Measurements from ENCODE around the gene TP53INP2.
"Not testable (repeated sequence)": the region's sequence is repeated elsewhere in the genome, so short reads cannot be mapped to it uniquely, and the experiment has no call there.

The TP53INP2 gene, protein sequence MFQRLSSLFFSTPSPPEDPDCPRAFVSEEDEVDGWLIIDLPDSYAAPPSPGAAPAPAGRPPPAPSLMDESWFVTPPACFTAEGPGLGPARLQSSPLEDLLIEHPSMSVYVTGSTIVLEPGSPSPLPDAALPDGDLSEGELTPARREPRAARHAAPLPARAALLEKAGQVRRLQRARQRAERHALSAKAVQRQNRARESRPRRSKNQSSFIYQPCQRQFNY

DNA sequence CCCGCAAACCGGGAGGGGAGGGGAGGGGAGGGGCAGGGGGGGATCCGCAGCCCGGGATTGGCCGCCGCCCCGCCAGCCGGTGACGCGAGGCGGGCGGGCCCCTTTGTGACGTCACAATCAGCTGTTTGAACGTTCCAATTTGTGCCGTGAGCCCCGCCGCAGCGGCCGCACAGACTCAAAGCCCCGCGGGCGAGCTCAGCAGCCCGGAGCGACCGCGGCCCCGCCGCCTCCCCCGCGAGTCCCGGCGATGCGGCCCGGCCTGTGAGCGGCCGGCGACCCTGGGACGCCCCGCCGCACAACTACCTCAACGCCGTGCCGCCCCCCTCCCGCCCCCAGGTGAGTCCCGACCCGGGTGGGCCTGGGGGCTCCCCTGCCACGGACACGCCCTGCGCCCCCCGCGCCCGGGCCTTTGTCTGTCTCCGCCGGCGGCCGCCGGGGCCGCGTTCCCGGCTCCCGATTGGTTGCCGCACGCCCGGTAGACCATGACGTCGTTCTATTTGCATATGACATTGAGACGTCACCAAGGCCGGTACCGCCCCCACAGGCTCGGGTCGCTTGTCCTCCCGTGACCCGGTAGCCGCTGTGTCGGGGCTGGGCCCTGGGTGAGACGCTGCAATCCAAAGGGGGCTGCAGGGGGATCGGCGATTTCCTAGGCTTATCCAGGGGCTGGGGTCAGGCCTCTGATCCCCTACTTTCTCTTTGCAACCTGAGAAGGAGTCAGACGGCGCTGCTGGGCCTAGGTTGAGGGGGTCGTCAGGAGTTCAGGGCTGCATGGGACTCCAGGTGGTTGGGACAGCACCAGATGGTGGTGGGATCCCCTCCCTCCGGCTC lies at the start of gene TP53INP2:
TP53INP2 (plus strand) TSS at position 168 of the 831 bp plus-strand sequence. CDS start 4,396 bp downstream, outside the sequence.
- DNase-seq (ENCODE audit: low spot score), result peak; percentile 89

GRCh38 chr20:34658654-34659053 lies 45.5 kb upstream of the TP53INP2 start:
- not testable (repeated sequence) for DNase-seq (ENCODE audit: low spot score)

GRCh38 chr20:34661811-34662210 lies 42.3 kb upstream of the TP53INP2 start:
- DNase-seq (ENCODE audit: low spot score), result not testable (repeated sequence)

GRCh38 chr20:34663213-34663943 lies 40.8 kb upstream of the TP53INP2 start:
- DNase-seq (ENCODE audit: low spot score), result no peak

DNA sequence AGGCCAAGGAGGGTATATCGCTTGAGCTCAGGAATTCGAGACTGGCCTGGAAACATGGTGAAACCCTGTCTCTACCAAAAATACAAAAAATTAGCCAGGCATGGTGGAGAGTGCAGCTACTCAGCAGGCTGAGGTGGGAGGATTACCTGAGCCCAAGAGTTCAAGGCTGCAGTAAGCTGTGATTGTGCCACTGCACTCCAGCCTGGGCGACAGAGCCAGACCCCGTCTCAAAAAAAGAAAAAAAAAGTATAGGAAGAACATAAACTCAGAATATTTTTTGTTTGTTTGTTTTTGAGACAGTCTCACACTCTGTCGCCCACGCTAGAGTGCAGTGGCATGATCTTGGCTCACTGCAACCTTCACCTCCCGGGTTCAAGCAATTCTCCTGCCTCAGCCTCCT lies 39.4 kb upstream of the TP53INP2 start:
- not testable (repeated sequence) for DNase-seq (ENCODE audit: low spot score)

DNA sequence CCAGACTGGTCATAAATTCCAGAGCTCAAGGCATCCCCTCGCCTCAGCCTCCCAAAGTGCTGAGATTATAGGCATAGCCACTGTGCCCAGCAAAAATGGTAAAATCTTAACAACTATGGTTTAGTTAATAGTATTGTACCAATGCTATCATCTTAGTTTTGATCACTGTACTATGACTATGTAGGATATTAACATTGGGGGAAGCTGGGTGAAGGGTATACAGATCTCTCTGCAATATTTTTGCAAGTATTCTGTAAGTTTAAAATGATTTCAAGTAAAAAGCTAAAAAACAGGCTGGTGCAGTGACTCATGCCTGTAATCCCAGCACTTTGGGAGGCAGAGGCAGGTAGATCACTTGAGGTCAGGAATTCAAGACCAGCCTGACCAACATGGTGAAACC lies 35.0 kb upstream of the TP53INP2 start:
- DNase-seq (ENCODE audit: low spot score), result no peak

DNA sequence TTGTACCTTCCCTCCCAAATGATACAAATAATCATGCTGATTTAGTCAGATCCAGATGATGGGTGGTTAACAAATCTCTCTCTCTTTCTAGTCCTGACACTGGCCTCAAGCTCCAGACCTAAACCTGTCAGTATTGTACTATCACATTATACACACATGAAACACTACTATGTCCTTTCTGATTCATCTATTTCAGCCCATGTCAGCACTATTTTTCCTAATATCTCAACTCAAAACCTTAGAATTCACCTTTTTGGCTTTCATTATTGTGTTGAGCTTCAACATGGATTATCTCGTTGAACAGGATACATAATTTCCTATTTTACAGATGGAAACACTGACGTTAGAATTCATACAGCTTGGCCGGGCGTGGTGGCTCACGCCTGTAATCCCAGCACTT lies 30.7 kb upstream of the TP53INP2 start:
- DNase-seq (ENCODE audit: low spot score), result no peak

DNA sequence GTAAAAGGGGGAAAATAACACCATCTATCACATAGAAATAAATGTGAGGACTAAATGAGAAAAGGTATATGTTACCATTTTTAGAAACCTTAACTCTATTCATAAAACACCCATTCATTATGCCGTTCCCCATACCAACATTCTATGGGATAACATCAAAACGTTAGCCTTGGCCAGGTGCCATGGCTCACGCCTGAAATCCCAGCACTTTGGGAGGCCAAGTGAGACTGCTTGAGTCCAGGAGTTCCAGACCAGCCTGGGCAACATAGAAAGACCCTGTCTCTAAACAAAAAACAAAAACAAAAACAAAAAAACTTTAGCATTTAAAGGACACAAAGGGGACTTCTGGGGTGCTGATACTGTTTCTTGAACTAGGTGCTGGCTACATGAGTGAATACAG lies 28.6 kb upstream of the TP53INP2 start:
- no peak for DNase-seq (ENCODE audit: low spot score)

DNA sequence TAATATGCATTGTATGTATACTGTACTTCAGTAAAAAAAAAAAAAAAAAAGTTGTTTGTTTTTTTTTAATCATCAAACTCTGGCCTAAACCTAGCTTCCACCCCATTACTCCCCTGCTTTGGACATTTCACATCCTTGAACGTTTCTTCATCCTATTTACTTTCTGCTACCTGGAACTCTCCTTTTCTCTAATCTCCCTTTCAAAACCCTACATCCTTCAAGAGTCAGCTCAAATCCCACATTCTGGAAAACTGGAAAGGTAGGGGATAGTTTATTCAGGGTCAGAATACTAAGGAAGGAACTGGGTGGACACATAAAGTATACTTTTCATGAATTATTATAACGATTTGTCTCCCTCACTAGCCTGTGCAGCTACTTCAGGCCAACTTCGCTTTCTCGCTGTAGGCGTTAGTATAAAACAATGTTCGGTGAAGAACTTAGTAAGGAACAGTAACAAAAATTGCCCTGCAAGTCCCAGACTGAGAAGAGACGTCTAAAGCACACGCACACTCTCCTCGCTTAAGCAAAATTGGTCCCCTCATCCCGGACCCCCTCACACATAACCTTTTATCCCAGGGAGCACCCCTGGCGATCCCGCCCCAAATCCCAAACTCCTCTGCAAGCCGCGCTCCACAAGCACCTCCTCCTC lies 28.0 kb upstream of the TP53INP2 start:
- no peak for DNase-seq (ENCODE audit: low spot score)

- peak; percentile 95 for DNase-seq (ENCODE audit: low spot score)
These were observed 27.3 kb upstream of the TP53INP2 start, which contains the start of gene PIGU for GRCh38 chr20:34676642-34677373. Gene PIGU (minus strand): TSS chr20:34677092. CDS start chr20:34677085, 7 bp downstream.

DNA sequence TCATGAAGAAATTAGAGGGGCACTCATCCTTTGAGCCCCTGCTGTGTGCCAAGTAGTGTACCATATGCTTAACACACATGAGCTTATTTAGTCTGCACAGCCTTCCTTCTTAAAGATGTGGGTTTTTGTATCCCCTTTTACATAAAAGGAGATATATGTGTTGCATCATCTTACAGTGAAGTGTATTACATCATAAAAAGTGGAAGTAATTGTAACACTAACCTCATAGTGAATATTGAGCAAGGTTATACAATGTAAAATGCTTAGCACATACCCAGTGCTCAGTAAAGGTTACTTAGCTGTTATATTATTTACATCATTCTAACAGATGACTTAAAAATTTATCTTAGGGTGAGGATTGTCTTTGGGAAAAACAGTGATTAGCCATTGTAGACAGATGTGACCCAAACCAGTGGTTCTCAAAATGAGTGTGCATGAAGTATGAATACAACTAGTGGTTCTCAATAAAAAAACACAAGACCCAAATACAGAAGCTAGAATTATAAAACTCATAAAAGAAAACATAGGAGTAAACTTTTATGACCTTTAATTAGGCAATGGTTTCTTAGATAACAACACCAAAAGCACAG lies 23.5 kb upstream of the TP53INP2 start:
- no peak for DNase-seq (ENCODE audit: low spot score)

DNA sequence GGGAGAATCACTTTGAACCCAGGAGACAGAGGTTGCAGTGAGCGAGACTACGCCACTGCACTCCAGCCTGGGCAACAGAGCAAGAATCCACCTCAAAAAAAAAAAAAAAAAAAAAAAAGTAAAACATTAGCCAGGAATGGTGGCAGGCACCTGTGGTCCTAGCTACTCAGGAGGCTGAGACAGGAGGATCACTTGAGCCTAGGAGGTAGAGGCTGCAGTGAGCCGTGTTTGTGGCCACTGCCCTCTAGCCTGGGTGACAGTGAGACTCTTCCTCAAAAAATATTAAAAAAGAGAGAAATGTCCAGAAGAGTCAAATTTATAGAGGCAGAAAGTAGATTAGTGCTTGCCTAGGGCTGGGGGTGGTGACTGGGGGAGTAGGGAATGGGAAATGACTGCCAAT lies 20.5 kb upstream of the TP53INP2 start:
- no peak for DNase-seq (ENCODE audit: low spot score)

DNA sequence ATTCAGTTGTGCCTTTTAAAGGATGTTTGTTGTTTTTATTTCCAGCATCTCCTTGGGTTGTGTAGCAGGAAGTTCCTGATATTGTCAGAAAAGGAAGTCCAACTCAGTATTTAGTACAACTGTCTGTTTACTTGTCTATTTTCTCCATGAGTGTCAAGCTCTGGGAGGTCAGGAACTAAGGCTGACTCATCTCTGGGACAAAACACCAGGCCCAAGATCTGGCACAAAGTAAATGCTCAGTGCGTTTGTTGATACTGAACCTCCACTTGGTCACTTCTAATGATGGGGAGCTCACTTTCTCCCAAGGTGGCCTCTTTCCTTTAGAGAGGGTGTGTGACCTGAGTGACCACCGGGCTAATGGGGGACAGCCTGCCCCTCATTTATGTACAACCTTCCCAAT lies 14.7 kb upstream of the TP53INP2 start:
- no peak for DNase-seq (ENCODE audit: low spot score)

DNA sequence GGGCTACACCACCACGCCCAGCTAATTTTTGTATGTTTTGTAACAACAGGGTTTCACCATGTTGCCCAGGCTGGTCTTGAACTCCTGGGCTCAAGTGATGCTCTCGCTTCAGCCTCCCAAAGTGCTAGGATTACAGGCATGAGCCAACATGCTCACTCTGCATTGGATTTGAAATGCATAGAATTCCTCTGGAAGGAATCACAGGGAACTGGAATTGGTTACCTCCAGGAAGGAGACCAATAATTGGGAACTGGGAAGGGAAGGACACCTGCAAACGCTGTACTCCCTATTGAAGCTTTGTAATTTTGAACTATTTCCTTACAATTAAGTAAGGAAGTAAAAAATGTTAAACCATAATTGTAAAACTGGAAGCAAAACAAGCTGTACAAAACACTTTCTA lies 12.3 kb upstream of the TP53INP2 start:
- no peak for DNase-seq (ENCODE audit: low spot score)

- DNase-seq (ENCODE audit: low spot score), result no peak
These were observed 10.7 kb upstream of the TP53INP2 start for GRCh38 chr20:34693414-34693813.

DNA sequence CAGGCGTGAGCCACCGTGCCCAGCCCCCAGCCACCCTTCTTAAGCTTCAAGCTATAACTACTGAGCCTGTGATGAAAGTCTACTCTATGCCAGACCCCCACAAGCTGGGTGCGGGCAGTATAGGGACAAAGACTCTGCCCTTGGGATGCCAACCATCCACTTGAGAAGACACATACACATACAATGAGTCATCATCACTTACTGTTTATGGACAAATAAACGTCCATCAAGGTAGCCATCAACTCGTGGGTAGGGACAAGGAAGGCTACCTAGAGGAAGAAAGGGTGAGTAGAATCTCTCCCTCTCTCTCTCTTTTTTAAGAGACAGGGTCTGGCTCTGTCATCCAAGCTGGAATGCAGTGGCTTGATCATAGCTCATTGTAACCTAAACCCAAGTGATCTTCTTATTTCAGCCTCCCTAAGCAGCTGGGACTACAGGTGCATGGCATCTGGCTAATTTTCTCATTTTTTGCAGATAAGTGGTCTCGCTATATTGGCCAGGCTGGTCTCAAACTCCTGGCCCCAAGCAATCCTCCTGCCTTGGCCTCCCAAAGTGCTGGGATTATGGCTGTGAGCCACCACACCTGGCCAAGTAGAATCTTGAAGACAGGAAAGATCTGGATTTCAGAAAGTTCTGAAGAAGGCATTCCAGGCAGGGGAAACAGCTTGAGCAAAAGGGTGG lies 2.6 kb upstream of the TP53INP2 start:
- no peak for DNase-seq (ENCODE audit: low spot score)

DNA sequence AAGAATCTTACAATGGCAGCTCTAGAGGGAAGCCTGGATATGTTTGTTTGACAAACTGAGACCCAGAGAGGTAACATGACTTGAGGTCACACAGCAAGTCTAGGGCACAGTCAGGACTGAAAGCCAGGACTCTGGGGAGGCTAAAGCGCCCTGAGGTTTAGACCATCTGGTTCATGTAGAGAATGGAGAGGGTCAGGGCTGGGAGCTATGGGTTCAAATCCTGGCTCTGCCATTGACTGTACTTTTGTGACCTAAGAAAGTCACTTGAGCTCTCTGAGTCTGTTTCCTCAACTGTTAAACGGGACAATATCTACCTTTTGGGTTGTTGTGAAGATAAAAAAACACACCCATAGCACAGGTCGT lies 1.1 kb upstream of the TP53INP2 start:
- DNase-seq (ENCODE audit: low spot score), result no peak

GRCh38 chr20:34703424-34704176 lies 544 bp upstream of the TP53INP2 start:
- DNase-seq (ENCODE audit: low spot score), result no peak

DNA sequence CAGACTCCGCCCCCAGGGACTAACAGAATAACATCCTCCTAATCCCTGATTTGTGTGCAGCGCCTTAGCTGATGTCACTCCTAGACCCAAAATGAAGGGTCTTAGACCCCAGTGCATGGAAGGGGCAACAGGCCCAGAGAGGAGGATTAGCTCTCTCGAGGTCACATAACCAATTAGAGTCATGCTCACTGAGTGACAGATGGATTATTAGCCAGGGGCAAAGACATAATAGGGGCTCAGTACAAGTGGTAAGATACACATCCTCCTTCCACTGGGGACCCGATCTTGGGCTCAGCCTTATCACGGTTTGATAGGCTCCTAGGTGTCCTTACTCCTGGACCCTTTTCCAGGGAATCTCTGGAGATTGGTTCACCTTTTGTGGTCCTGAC lies 858 bp downstream of the TP53INP2 start:
- DNase-seq (ENCODE audit: low spot score), result no peak

All from cerebellar cortex (tissue), 1 donor.